Fibroblast of lung (primary cell): ENCODE results near the gene C11orf71. TPM values are rescaled to one million over a fixed set of nuclear protein-coding genes. Genes with fewer than 3 reads are reported as not detected.
A peak's percentile ranks its signal among the peaks of the same experiment; 100 is the strongest.

Experiments
- DNase-seq, 2 donors: peaks; one replicate each; pipeline versions ENCODE4 v3.0.0 to v3.0.0-alpha.2; 2010; ENCODE audit warnings: low read depth in 2 of 2
- H2AFZ ChIP-seq: 2 replicates; pipeline ENCODE4 v1.5.1; 2012; ENCODE audit warnings: low read length, control low read depth, inconsistent platforms
- H3K27ac ChIP-seq: 2 replicates; pipeline ENCODE4 v1.5.1; 2011; ENCODE audit warnings: low read length, control low read depth; ENCODE audit not compliant: insufficient read depth
- H3K27me3 ChIP-seq: 2 replicates; pipeline ENCODE4 v1.5.1; 2011; ENCODE audit warnings: mild to moderate bottlenecking, low read length; ENCODE audit not compliant: control insufficient read depth, insufficient read depth
- H3K36me3 ChIP-seq: 2 replicates; pipeline ENCODE4 v1.5.1; 2011; ENCODE audit warnings: low read length; ENCODE audit not compliant: control insufficient read depth, insufficient read depth
- H3K4me1 ChIP-seq: 2 replicates; pipeline ENCODE4 v1.5.1; 2011; ENCODE audit warnings: low read length; ENCODE audit not compliant: control insufficient read depth, insufficient read depth; ENCODE audit errors: extremely low read depth
- H3K4me2 ChIP-seq: 2 replicates; pipeline ENCODE4 v1.5.1; 2011; ENCODE audit warnings: low read length, control low read depth; ENCODE audit not compliant: insufficient read depth; ENCODE audit errors: extremely low read depth
- H3K4me3 ChIP-seq, 4 experiments: fragments of 200-600 bp in 1 of 4; sonication (generic) in 1 of 4; replicated peaks in 1 of 4; 2 replicates each; pipeline ENCODE4 v1.5.1; 2011 to 2016; ENCODE audit warnings: low read length in 4 of 4, low read depth in 3 of 4, mild to moderate bottlenecking in 3 of 4, control low read depth in 2 of 4, inconsistent platforms in 1 of 4, mixed read lengths in 1 of 4; ENCODE audit not compliant: insufficient read depth in 1 of 4; ENCODE audit errors: control extremely low read depth in 1 of 4
- H3K79me2 ChIP-seq: 2 replicates; pipeline ENCODE4 v1.5.1; 2012; ENCODE audit warnings: mild to moderate bottlenecking, low read length, inconsistent platforms; ENCODE audit not compliant: control insufficient read depth, insufficient read depth
- H3K9ac ChIP-seq: 2 replicates; pipeline ENCODE4 v1.5.1; 2011; ENCODE audit warnings: mild to moderate bottlenecking, low read length, control low read depth; ENCODE audit not compliant: insufficient read depth
- H3K9me3 ChIP-seq: 2 replicates; pipeline ENCODE4 v1.5.1; 2012; ENCODE audit warnings: low read depth, low read length; ENCODE audit not compliant: control insufficient read depth, insufficient read depth
- H4K20me1 ChIP-seq: 2 replicates; pipeline ENCODE4 v1.5.1; 2011; ENCODE audit warnings: low read length; ENCODE audit not compliant: control insufficient read depth, insufficient read depth; ENCODE audit errors: extremely low read depth
- EZH2 ChIP-seq: IDR thresholded peaks from 2 replicates; pipeline ENCODE4 v1.5.1; 2012; ENCODE audit warnings: low read length, control low read depth, mild to moderate bottlenecking; ENCODE audit errors: missing control alignments
- polyA plus RNA-seq, 2 donors: library from polyadenylated mRNA; depleted of rRNA in 1 of 2; stranded (reverse) in 1 of 2; unstranded in 1 of 2; fragments of >200 nt; gene quantifications; 2 replicates each; pipeline ENCODE4 v1.2.1, GENCODE V29; 2011 to 2012; ENCODE audit warnings: missing spikeins in 1 of 2
- total RNA-seq: library from RNA; depleted of rRNA; stranded (reverse); fragments of >200 nt; gene quantifications from 2 replicates; pipeline ENCODE4 v1.2.1, GENCODE V29; 2014
- TF ChIP-seq, protein P1 (sequence below), 2 donors: IDR thresholded peaks in 1 of 2; conservative IDR thresholded peaks in 1 of 2; 1 replicate in 1 of 2; 2 replicates in 1 of 2; pipeline ENCODE4 v1.5.1; 2011 to 2012; ENCODE audit warnings: low read length in 2 of 2, control low read depth in 1 of 2, inconsistent platforms in 1 of 2, low read depth in 1 of 2, mild to moderate bottlenecking in 1 of 2

C11orf71 gene
- total and polyA plus RNA-seq, 2 donors (not counting 1 experiment from before 2014, with no cell fraction given) = 4.0 to 9.6 TPM

DNA sequence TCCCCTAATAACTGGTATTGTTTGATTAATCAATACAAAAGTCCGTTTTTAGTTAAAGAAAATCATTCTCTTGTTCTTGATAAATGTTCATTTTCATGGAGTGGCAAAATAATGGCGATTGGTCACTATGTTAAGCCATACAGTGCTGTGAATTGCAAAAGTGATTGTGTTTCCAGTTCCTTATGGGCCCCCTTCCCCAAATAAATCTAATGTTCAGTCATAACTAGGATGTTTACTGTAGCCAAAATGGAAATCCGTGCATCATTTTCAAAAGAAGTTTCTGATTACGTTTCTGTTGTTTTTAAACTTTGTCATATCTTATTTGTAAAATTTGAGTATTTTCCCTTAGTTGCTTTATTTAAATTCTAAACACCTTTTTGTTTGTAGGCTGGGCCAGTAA lies 1.0 kb upstream of the C11orf71 start:
- DNase-seq = peak in 1 of 2 donors; percentile 24
- Histone ChIP-seq H4K20me1 (no peaks in the 10 kb centered on the region), H3K27me3 (no peaks in the 10 kb centered on the region), H3K27ac (peak overlapping the region; percentile 100), H3K9me3 (no peaks in the 10 kb centered on the region), H3K36me3 (peaks cover 2% of the 10 kb centered on the region), H3K79me2 (peaks cover 59% of the 10 kb centered on the region), H2AFZ (no peak overlapping the region), H3K4me3 (peak overlapping the region; percentile 40 to 96 (median 73)), H3K4me1 (peaks cover 3% of the 10 kb centered on the region), H3K4me2 (peak overlapping the region; percentile 59), H3K9ac (peak overlapping the region; percentile 99)
- TF ChIP-seq EZH2 = no peak

- peaks cover 57% of the 10 kb centered on the region for H3K79me2 ChIP-seq
- H3K4me1 ChIP-seq = peaks cover 3% of the 10 kb centered on the region
- H3K4me3 ChIP-seq = peak overlapping the region; percentile 40 to 96 (median 73)
- H3K36me3 ChIP-seq = peaks cover 2% of the 10 kb centered on the region
- no peak for DNase-seq
- peak overlapping the region; percentile 100 for H3K27ac ChIP-seq
- H3K4me2 ChIP-seq = peak overlapping the region; percentile 59
- H3K9me3 ChIP-seq = no peaks in the 10 kb centered on the region
- H2AFZ ChIP-seq = no peak overlapping the region
- H3K9ac ChIP-seq = peak overlapping the region; percentile 99
- H4K20me1 ChIP-seq = no peaks in the 10 kb centered on the region
- TF ChIP-seq, protein P1, sequence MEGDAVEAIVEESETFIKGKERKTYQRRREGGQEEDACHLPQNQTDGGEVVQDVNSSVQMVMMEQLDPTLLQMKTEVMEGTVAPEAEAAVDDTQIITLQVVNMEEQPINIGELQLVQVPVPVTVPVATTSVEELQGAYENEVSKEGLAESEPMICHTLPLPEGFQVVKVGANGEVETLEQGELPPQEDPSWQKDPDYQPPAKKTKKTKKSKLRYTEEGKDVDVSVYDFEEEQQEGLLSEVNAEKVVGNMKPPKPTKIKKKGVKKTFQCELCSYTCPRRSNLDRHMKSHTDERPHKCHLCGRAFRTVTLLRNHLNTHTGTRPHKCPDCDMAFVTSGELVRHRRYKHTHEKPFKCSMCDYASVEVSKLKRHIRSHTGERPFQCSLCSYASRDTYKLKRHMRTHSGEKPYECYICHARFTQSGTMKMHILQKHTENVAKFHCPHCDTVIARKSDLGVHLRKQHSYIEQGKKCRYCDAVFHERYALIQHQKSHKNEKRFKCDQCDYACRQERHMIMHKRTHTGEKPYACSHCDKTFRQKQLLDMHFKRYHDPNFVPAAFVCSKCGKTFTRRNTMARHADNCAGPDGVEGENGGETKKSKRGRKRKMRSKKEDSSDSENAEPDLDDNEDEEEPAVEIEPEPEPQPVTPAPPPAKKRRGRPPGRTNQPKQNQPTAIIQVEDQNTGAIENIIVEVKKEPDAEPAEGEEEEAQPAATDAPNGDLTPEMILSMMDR (conservative IDR thresholded peaks at IDR 0.05 in 1 of 2, IDR thresholded peaks at IDR 0.05 in 1 of 2; ENCODE audit: low read depth in 1 of 2, low read length in 2 of 2) = no peak
- TF ChIP-seq EZH2 = no peak
- no peaks in the 10 kb centered on the region for H3K27me3 ChIP-seq
Measured at GRCh38 chr11:114400915-114401223, 558 bp upstream of the C11orf71 start.

DNA sequence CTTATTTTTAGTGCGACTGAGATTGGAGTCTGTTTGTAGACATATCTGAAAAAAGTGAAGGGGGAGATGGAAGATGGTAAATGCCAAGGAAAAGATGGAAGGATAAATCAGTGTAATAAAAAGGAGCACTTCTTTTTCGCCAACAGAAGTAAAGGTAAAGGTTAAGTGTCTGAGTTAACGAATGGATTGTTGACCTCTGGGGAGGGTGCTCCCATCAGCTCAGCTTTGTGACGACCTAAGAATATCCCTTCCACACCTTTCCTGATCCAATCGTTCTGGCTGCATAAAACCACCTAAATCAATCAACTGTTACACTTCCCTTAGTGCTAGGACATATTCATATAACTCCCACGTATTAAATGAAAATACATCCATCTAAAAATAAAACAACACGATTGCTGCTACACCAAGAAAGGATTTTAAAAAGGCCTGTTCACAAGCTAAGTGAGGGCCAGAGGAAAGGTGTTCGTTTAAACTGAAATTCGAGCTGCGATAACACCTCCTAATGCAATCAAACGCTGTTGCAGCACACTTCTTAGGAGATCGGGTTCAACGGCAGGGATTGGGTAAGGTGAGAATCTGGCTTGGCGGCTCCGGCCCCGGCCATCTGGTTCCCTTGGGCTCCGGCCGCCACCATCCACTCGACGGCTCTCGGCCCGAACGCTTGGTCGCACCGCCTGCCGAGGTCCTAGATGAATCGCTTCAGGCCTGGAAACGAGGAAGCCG lies 658 bp downstream of the C11orf71 start:
- TF ChIP-seq, protein P1 (conservative IDR thresholded peaks at IDR 0.05 in 1 of 2, IDR thresholded peaks at IDR 0.05 in 1 of 2; ENCODE audit: low read depth in 1 of 2, low read length in 2 of 2) = no peak
- no peak for TF ChIP-seq EZH2
- H3K9ac ChIP-seq = peak overlapping the region; percentile 99
- peaks cover 45% of the 10 kb centered on the region for H3K79me2 ChIP-seq
- H3K27ac ChIP-seq = peak overlapping the region; percentile 100
- H3K9me3 ChIP-seq = no peaks in the 10 kb centered on the region
- H3K27me3 ChIP-seq = no peaks in the 10 kb centered on the region
- H3K4me2 ChIP-seq = peak overlapping the region; percentile 54
- H2AFZ ChIP-seq = peak overlapping the region; percentile 58
- peak overlapping the region; percentile 40 to 96 (median 73) for H3K4me3 ChIP-seq
- peaks cover 2% of the 10 kb centered on the region for H3K36me3 ChIP-seq
- no peak for DNase-seq
- H4K20me1 ChIP-seq = no peaks in the 10 kb centered on the region
- peaks cover 3% of the 10 kb centered on the region for H3K4me1 ChIP-seq
